ENCODE results near the gene GPR89B.
"Not testable (repeated sequence)": the region's sequence is repeated elsewhere in the genome, so short reads cannot be mapped to it uniquely, and the experiment has no call there.

The GPR89B gene

DNA sequence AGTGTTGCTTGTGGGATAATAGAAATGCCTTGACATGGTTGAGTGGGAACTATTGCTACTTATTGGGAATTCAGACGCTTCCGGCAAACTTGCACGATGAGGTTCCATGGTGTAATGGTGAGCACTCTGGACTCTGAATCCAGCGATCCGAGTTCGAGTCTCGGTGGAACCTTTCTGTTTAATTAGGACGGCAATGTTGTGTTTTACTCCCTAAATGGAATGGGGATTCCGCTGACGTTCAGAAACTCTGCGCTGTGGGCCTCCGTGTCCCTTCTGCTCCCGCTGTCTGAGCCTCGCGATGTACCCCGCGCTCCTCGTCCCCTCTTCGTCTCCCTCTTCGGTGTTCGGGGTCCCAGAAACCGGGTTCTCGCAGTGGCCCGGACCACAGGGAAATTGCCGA is 104.5 kb downstream of the GPR89B start:
- DNase-seq (ENCODE audit: low read depth in 2 of 2), result not testable (repeated sequence)

DNA sequence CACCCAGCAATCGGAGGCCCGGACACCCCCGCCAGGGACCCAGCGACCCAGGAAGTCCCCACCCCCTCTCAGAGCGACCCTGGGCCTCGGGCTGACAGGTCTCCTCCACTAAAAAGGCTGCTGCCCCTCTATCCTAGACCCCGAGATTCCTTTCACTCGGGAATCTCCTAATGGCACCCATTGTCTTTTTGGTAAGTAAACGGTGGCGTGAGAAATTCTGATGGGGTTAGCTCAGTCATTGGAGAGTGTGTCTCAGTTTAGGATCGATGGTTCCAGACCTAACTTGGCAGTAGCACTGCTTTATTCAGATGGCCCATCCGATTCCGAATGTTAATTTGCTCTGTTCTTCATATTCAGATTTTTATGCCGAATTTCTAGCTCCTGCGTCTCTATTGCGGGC is 104.9 kb downstream of the GPR89B start:
- not testable (repeated sequence) for DNase-seq (ENCODE audit: low read depth in 2 of 2)

DNA sequence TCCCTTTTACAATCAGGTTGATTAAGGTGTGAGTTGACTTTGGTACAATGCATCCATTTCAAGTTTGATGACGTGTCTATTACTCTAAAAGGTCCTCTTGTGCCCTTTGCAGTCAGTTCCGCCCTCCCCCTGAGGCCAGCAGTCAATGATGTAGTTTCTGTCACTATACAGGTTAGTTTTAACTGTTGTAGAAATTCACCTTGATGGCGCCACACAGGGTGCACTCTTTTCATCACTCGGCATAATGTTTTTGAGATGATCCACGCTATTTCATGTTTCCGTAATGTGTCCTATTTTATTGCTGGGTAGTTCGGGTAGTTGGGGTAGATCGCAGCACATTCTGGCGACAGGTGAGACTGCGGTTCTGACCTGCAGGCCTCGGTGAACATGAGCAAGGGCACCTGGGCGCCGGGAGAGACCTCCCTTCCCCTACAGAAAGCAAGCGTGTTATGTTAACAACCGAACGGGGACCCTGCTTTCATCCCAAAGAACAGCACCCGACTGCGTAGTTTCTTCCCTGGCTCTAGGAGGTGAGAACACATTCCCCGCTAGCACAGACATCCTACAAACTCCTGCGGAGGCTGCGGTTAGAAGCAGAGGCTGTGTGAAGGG is 109.7 kb downstream of the GPR89B start:
- DNase-seq (ENCODE audit: low read depth in 2 of 2), result not testable (repeated sequence)

DNA sequence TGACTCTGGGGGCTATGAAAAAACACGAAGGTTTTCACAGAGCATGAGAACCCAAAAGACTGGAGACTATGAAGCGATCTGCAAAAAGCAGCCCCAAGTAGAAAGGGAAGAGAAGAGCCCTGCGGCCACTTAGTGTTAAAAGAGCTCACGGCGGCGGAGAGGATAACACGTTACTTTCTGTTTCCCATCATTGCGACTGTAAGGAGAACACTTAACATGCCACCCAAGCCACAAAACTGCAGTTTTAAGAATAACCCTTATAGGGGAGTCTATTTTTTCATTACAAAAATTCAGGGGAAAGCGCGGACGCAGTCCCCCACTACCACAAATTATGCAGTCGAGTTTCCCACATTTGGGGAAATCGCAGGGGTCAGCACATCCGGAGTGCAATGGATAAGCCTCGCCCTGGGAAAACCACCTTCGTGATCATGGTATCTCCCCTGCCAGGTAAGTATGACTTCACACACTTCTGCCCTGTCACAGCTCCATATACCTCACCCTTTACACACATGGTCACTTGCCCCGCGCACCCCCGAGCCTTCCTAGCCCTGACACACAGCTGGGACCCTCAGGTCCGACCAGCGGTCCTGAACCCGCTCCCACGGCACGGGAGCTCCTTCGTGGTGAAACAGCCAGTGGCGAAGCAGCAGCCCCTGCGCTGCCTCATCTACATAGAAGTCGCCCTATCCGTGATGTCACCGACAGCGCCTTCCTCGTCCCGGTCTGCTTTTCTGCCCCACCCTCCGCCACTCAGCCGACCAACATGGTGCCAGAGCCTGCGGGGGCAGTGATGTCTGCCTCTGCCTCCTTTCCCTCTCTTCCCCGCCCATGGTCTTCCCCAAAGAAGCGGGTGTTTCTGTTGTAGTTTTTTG is 110.5 kb downstream of the GPR89B start:
- DNase-seq (ENCODE audit: low read depth in 2 of 2), result peak; percentile 28 to 36
